VCaP (cell line): ENCODE results near the gene COL5A2.

Source experiments
- H3K27ac ChIP-seq: fragments of 450-650 bp; 2 replicates; pipeline ENCODE4 v1.5.1; 2017
- CTCF ChIP-seq: fragments of 450-650 bp; conservative IDR thresholded peaks from 2 replicates; pipeline ENCODE4 v1.5.1; 2017; ENCODE audit warnings: mild to moderate bottlenecking, moderate library complexity

The COL5A2 gene

GRCh38 chr2:189118386-189118785 lies 61.2 kb downstream of the COL5A2 start:
- no peak for TF ChIP-seq CTCF
- H3K27ac ChIP-seq = no peak overlapping the region

DNA sequence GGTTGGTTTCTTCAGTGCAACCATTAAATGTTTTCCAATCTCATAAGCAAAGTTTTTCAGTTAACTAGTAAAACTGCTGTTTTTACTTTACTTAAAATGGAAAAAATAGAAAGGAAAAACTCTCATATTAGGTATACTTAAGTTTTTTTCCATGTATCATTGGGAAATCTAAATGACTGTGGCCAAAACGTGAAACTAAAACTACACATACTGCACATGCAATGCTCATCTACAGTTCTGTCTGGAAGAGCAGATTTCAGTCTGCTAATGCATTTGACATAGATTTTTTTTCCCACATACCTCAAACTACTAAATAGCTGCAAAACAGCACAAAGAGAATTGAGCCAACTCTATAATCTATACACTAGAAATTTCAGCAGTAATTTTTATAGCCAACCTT lies 62.6 kb downstream of the COL5A2 start:
- H3K27ac ChIP-seq = no peak overlapping the region
- TF ChIP-seq CTCF = no peak

- TF ChIP-seq CTCF = no peak
- H3K27ac ChIP-seq = no peak overlapping the region
Observed at GRCh38 chr2:189116087-189116486, 63.5 kb downstream of the COL5A2 start.

GRCh38 chr2:189115126-189115525 lies 64.4 kb downstream of the COL5A2 start:
- peak; percentile 66 for TF ChIP-seq CTCF
- no peak overlapping the region for H3K27ac ChIP-seq

- TF ChIP-seq CTCF = no peak
- H3K27ac ChIP-seq = no peak overlapping the region
Observed at GRCh38 chr2:189113963-189114362, 65.6 kb downstream of the COL5A2 start.

DNA sequence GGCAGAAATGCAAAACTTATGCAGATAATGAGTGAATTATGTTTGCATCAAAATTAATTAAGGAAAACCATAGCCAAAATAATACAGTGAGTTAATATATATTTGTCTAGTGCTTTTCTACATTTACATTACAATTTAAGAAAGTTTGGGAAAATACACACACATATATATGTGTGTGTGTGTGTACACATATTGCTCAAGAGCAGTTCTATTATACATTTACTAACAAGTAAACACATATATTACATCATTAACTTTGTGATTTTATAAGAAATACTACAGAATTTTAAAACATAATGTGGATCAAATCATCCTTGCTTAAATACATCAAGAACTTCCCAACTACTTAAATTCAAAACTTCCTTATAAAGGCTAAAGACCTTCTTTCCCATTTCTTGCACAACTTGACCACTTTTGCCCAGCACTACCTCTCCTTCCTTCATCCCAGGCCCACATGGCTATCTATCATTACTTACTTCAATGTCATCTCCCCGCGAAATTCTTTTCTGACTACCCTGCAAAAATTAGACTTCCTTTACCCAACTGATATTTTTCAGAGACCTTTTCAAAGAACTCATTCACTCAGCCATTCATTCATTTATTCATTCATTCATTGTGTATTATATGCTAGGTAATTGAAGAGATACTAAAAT lies 68.4 kb downstream of the COL5A2 start:
- TF ChIP-seq CTCF = no peak
- H3K27ac ChIP-seq = no peak overlapping the region

GRCh38 chr2:189109921-189110397 lies 69.6 kb downstream of the COL5A2 start:
- no peak overlapping the region for H3K27ac ChIP-seq
- TF ChIP-seq CTCF = no peak
